AG04450 (cell line): ENCODE data around the gene LAMB3. TPM values are rescaled to one million over a fixed set of nuclear protein-coding genes. Genes with fewer than 3 reads are reported as not detected.
A peak's percentile ranks its signal among the peaks of the same experiment; 100 is the strongest.

ENCODE experiments used
- CTCF ChIA-PET: fragments of 300-600, 350-600 bp; formaldehyde crosslinking; extraction: SDS; loops from one replicate; lab custom pipeline; 2022; ENCODE audit warnings: antibody characterized with exemption, inconsistent platforms; lab: Charles Lee
- POLR2A ChIA-PET: fragments of 350-600 bp; formaldehyde crosslinking; extraction: SDS; loops from one replicate; lab custom pipeline; 2021; ENCODE audit warnings: antibody characterized with exemption, inconsistent platforms; lab: Yijun Ruan, JAX
- DNase-seq: peaks from one replicate; pipeline ENCODE4 v3.0.0-alpha.2; 2011; ENCODE audit warnings: low read depth, low spot score
- H3K27ac ChIP-seq: one replicate; pipeline ENCODE4 v1.5.1; 2012; ENCODE audit warnings: low read depth, low read length, control low read depth
- H3K27me3 ChIP-seq: one replicate; pipeline ENCODE4 v1.6.0; 2012; ENCODE audit warnings: low read length; ENCODE audit not compliant: control insufficient read depth, insufficient read depth
- H3K4me3 ChIP-seq: 2 replicates; pipeline ENCODE4 v1.5.1; 2011; ENCODE audit warnings: mild to moderate bottlenecking, low read depth, low read length, control low read depth
- H3K9me3 ChIP-seq: 2 replicates; pipeline ENCODE4 v1.5.1; 2012; ENCODE audit warnings: low read length; ENCODE audit not compliant: control insufficient read depth, insufficient read depth
- CTCF ChIP-seq: IDR thresholded peaks from 2 replicates; pipeline ENCODE4 v1.5.1; 2011; ENCODE audit warnings: low read depth, low read length, control low read depth, inconsistent platforms
- polyA plus RNA-seq: library from polyadenylated mRNA; depleted of rRNA; stranded (reverse); fragments of >200 nt; gene quantifications from 2 replicates; pipeline ENCODE4 v1.2.3, GENCODE V29; 2011

The LAMB3 gene
- polyA plus RNA-seq, 1 experiment: 2.6 TPM

- no peak overlapping the region for H3K27ac ChIP-seq
- H3K4me3 ChIP-seq: no peak overlapping the region
- no peak for TF ChIP-seq CTCF
- H3K27me3 ChIP-seq: no peaks in the 10 kb centered on the region
- H3K9me3 ChIP-seq: no peaks in the 10 kb centered on the region
- ChIA-PET POLR2A (no interaction called here), CTCF (interaction anchor here (1.5 kb wide), 1 partner anchor 118 kb away, joined by 4 read pairs; no protein-coding TSS in a partner anchor)
- DNase-seq: no peak
These were observed 33.6 kb upstream of the LAMB3 start for GRCh38 chr1:209685821-209686220.

DNA sequence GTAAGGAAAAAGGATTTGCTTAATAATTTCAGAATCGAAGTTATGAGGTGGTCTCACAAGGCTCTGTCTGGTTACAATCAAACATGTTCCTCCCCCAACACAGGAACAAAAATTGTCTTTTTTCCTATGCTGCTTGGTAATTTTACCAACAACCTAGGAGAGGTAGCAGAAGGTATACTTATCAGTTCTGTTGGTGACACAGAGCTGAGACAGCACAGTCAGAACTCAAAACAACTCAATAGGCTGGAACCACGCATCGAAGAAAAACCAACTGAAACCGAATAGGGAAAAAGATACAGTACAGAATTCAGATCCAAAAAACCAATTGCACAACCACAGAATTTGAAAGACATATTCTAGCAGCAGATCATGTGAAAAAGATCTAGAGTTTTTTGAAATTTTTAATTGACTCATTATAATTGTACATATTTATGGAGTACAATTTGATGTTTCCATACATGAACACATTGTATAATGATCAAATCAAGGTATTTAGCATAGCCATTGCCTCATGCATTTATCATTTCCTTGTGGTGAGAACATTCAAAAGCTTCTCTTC is 26.8 kb upstream of the LAMB3 start:
- DNase-seq: no peak
- no peak for TF ChIP-seq CTCF
- CTCF ChIA-PET: no interaction called here

DNA sequence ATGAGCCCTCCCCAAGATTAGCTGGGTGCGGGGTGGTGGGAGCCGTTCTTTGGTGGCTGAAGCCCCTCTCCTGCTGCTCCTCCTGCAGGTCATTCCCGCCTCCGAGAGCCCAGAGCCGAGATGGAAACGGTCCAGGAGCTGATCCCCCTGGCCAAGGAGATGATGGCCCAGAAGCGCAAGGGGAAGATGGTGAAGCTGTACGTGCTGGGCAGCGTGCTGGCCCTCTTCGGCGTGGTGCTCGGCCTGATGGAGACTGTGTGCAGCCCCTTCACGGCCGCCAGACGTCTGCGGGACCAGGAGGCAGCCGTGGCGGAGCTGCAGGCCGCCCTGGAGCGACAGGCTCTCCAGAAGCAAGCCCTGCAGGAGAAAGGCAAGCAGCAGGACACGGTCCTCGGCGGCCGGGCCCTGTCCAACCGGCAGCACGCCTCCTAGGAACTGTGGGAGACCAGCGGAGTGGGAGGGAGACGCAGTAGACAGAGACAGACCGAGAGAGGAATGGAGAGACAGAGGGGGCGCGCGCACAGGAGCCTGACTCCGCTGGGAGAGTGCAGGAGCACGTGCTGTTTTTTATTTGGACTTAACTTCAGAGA is 23.4 kb upstream of the LAMB3 start:
- Histone ChIP-seq H3K4me3 (peak overlapping the region; percentile 61), H3K9me3 (no peaks in the 10 kb centered on the region; the same call in 1 of the 2 replicates), H3K27me3 (no peaks in the 10 kb centered on the region), H3K27ac (no peak overlapping the region)
- no peak for DNase-seq
- ChIA-PET CTCF (interaction anchor here (0.6 to 1.3 kb wide), 2 partner anchors 19 to 109 kb away, joined by 3 to 4 read pairs; no protein-coding TSS in a partner anchor), POLR2A (interaction anchor here (0.6 to 1.2 kb wide), 3 partner anchors 17 to 132 kb away, joined by 3 to 5 read pairs (median 3); partner anchors contain the start of gene LAMB3)
- no peak for TF ChIP-seq CTCF

More for the DNA sequence above, 26.8 kb upstream of the LAMB3 start:
- no peaks in the 10 kb centered on the region for H3K27me3 ChIP-seq
- H3K9me3 ChIP-seq: no peaks in the 10 kb centered on the region; the same call in 1 of the 2 replicates
- no peak overlapping the region for H3K4me3 ChIP-seq
- H3K27ac ChIP-seq: no peak overlapping the region
- POLR2A ChIA-PET: no interaction called here

- POLR2A ChIA-PET: interaction anchor here (0.6 to 1.2 kb wide), 3 partner anchors 17 to 133 kb away, joined by 3 to 5 read pairs (median 3); partner anchors contain the start of gene LAMB3
- Histone ChIP-seq H3K27ac (no peak within 1 kb of the TSS), H3K4me3 (peak within 1 kb of the TSS; percentile 61), H3K9me3 (no peaks in the 10 kb centered on the region; the same call in 1 of the 2 replicates), H3K27me3 (no peaks in the 10 kb centered on the region)
- CTCF ChIA-PET: interaction anchor here (0.6 to 1.3 kb wide), 7 partner anchors 14 to 391 kb away, joined by 3 to 4 read pairs (median 3); no protein-coding TSS in a partner anchor
- TF ChIP-seq CTCF: no peak
- no peak for DNase-seq
These were observed 22.8 kb upstream of the LAMB3 start, which contains the start of gene G0S2 for GRCh38 chr1:209674957-209675564. TSS of gene G0S2 (plus strand) at chr1:209675412. CDS start at chr1:209675685, 273 bp downstream.
